GM12878 (cell line): ENCODE measurements around the gene UVSSA. TPM values are rescaled to one million over a fixed set of nuclear protein-coding genes. Genes with fewer than 3 reads are reported as not detected.

Source experiments
- ATAC-seq: fragments of 200-7000 bp; cut with Tn5 transposase; 3 replicates; pipeline ENCODE4 v1.9.1; 2020; ENCODE audit warnings: mild to moderate bottlenecking, moderate library complexity
- BruUV-seq: library from RNA; stranded (reverse); fragments of 400-500 nt; replicated peaks from 2 replicates; lab custom pipeline; 2021; lab: Mats Ljungman, UMichigan
- CTCF ChIA-PET: fragments of 300-600 bp; sonication (Branson Sonifier 250); formaldehyde crosslinking; extraction: SDS; loops from one replicate; lab custom pipeline; 2021; ENCODE audit warnings: inconsistent platforms; lab: Yijun Ruan, JAX
- POLR2A ChIA-PET: fragments of 350-600 bp; formaldehyde crosslinking; extraction: SDS; loops from one replicate; lab custom pipeline; 2021; ENCODE audit warnings: inconsistent platforms; lab: Charles Lee
- RAD21 ChIA-PET: fragments of 300-600 bp; sonication (Branson Sonifier 250); formaldehyde crosslinking; loops from one replicate; lab custom pipeline; 2023; ENCODE audit warnings: antibody characterized with exemption; ENCODE audit not compliant: unreplicated experiment; lab: Charles Lee
- SMC1A ChIA-PET: fragments of 300-600 bp; sonication (Branson Sonifier 250); formaldehyde crosslinking; loops from one replicate; lab custom pipeline; 2023; ENCODE audit not compliant: unreplicated experiment, uncharacterized antibody; lab: Charles Lee
- DNase-seq: peaks from one replicate; pipeline ENCODE4 v3.0.0-alpha.2; 2011; ENCODE audit warnings: low read depth, low spot score
- FAIRE-seq: peaks from 3 replicates; lab custom pipeline; 2011; peaks lifted over from hg19 to GRCh38; lab: Jason Lieb, UNC
- H2AFZ ChIP-seq: 2 replicates; pipeline ENCODE4 v1.6.0; 2011; ENCODE audit warnings: low read depth, low read length, control low read depth; ENCODE audit not compliant: control insufficient read depth
- H3K27ac ChIP-seq: 2 replicates; pipeline ENCODE4 v1.5.1; 2011; ENCODE audit warnings: control low read depth; ENCODE audit not compliant: control insufficient read depth, insufficient read depth
- H3K27me3 ChIP-seq, 2 experiments: replicated peaks in 1 of 2; 2 replicates each; pipeline versions ENCODE4 v1.6.0 to v1.6.1; 2011; ENCODE audit warnings: low read length in 1 of 2; ENCODE audit not compliant: control insufficient read depth in 2 of 2, insufficient read depth in 2 of 2
- H3K36me3 ChIP-seq, 2 experiments: 2 replicates each; pipeline ENCODE4 v1.5.1; 2011; ENCODE audit warnings: low read length in 1 of 2; ENCODE audit not compliant: control insufficient read depth in 2 of 2, insufficient read depth in 2 of 2
- H3K4me1 ChIP-seq: 2 replicates; pipeline ENCODE4 v1.6.1; 2011; ENCODE audit warnings: mild to moderate bottlenecking, low read length, moderate library complexity, mixed read lengths; ENCODE audit not compliant: control insufficient read depth, insufficient read depth
- H3K4me2 ChIP-seq: 2 replicates; pipeline ENCODE4 v1.6.0; 2011; ENCODE audit warnings: control low read depth; ENCODE audit not compliant: control insufficient read depth, insufficient read depth
- H3K4me3 ChIP-seq: fragments of 200-600 bp; sonication (generic); 2 replicates; pipeline ENCODE4 v1.5.1; 2016
- H3K79me2 ChIP-seq: 2 replicates; pipeline ENCODE4 v1.6.0; 2011; ENCODE audit warnings: low read length; ENCODE audit not compliant: control insufficient read depth, insufficient read depth
- H3K9ac ChIP-seq: 2 replicates; pipeline ENCODE4 v1.8.0; 2011; ENCODE audit warnings: low read length, control low read depth, mixed read lengths; ENCODE audit not compliant: control insufficient read depth, insufficient read depth
- H3K9me3 ChIP-seq: replicated peaks from 3 replicates; pipeline ENCODE4 v1.5.1; 2011; ENCODE audit warnings: mild to moderate bottlenecking, low read length; ENCODE audit not compliant: control insufficient read depth, insufficient read depth
- H4K20me1 ChIP-seq: 2 replicates; pipeline ENCODE4 v1.6.0; 2011; ENCODE audit not compliant: control insufficient read depth, insufficient read depth
- CHD4 ChIP-seq: fragments of 200-600 bp; sonication (generic); IDR thresholded peaks from 2 replicates; pipeline ENCODE4 v1.6.1; 2016; ENCODE audit warnings: mild to moderate bottlenecking
- CREB1 ChIP-seq: IDR thresholded peaks from 2 replicates; pipeline ENCODE4 v1.6.1; 2012; ENCODE audit warnings: low read depth, mild to moderate bottlenecking, inconsistent platforms
- CTCF ChIP-seq, 3 experiments: IDR thresholded peaks in 2 of 3; conservative IDR thresholded peaks in 1 of 3; 2 replicates each; pipeline ENCODE4 v1.5.1; 2011; ENCODE audit warnings: low read depth in 3 of 3, low read length in 3 of 3, mild to moderate bottlenecking in 3 of 3, control low read depth in 2 of 3, moderate library complexity in 2 of 3, inconsistent platforms in 1 of 3, mixed read lengths in 1 of 3; ENCODE audit not compliant: control insufficient read depth in 2 of 3, insufficient read depth in 1 of 3; ENCODE audit errors: extremely low read depth in 1 of 3
- ELK1 ChIP-seq: IDR thresholded peaks from 2 replicates; pipeline ENCODE4 v1.6.1; 2012; ENCODE audit warnings: low read depth, low read length, improper control_type of control experiment
- EP300 ChIP-seq, 2 experiments: fragments of 150-350 bp in 1 of 2; IDR thresholded peaks; 2 replicates each; pipeline ENCODE4 v1.6.1; 2011 to 2012; ENCODE audit warnings: low read depth in 2 of 2, low read length in 2 of 2, borderline replicate concordance in 1 of 2, improper control_type of control experiment in 1 of 2, inconsistent platforms in 1 of 2; ENCODE audit not compliant: control insufficient read depth in 1 of 2
- FOXM1 ChIP-seq: IDR thresholded peaks from 2 replicates; pipeline ENCODE4 v1.6.1; 2012; ENCODE audit warnings: low read depth, mild to moderate bottlenecking, inconsistent platforms, low read length, moderate library complexity
- HDAC2 ChIP-seq: fragments of 200-600 bp; sonication (generic); IDR thresholded peaks from 2 replicates; pipeline ENCODE4 v1.6.1; 2017
- IKZF1 ChIP-seq: fragments of 450-650 bp; conservative IDR thresholded peaks from 2 replicates; pipeline ENCODE4 v1.6.1; 2017; ENCODE audit warnings: antibody characterized with exemption, mild to moderate bottlenecking
- IKZF2 ChIP-seq, 2 experiments: fragments of 450-650 bp; IDR thresholded peaks; 2 replicates each; pipeline ENCODE4 v1.6.1; 2017; ENCODE audit warnings: mild to moderate bottlenecking in 2 of 2, moderate library complexity in 2 of 2
- IRF4 ChIP-seq: IDR thresholded peaks from 2 replicates; pipeline ENCODE4 v1.6.1; 2011; ENCODE audit warnings: low read depth, low read length
- NBN ChIP-seq: fragments of 450-650 bp; IDR thresholded peaks from 2 replicates; pipeline ENCODE4 v1.6.1; 2016
- PAX8 ChIP-seq: fragments of 450-650 bp; IDR thresholded peaks from 2 replicates; pipeline ENCODE4 v1.6.1; 2017; ENCODE audit warnings: mild to moderate bottlenecking, moderate library complexity
- TARDBP ChIP-seq: IDR thresholded peaks from 2 replicates; pipeline ENCODE4 v1.6.1; 2016; ENCODE audit warnings: borderline replicate concordance
- ZNF592 ChIP-seq: fragments of 450-650 bp; IDR thresholded peaks from 2 replicates; pipeline ENCODE4 v1.6.1; 2017; ENCODE audit warnings: mild to moderate bottlenecking, moderate library complexity
- ZZZ3 ChIP-seq: IDR thresholded peaks from 2 replicates; pipeline ENCODE4 v1.6.1; 2011; ENCODE audit warnings: low read depth; ENCODE audit not compliant: control insufficient read depth, insufficient read length
- WGBS: methylation state at CpG from one replicate; pipeline ENCODE4 v1.1.6; 2016; ENCODE audit warnings: low lambda C conversion rate; ENCODE audit not compliant: insufficient replicate concordance, insufficient coverage; ENCODE audit errors: missing lambda C conversion rate; 5-methylcytosine and 5-hydroxymethylcytosine counted together
- in situ Hi-C: fragments of 300-500 bp; cut with MboI; formaldehyde crosslinking; loops from 9 replicates; pipeline ENCODE4 v1.14.3; 2018; ENCODE audit warnings: mixed read lengths
- intact Hi-C: fragments of 100-400 bp; cut with micrococcal nuclease; formaldehyde crosslinking; loops from one replicate; pipeline ENCODE4 v1.14.2; 2022; ENCODE audit not compliant: unreplicated experiment
- polyA plus RNA-seq, 11 experiments: library from polyadenylated mRNA; depleted of rRNA in 4 of 11; unstranded in 6 of 11; stranded (reverse) in 5 of 11; fragments of >200 nt; fragmentation: Nextera tagmentation in 4 of 11; fragmentation: Illumina TruSeq in 1 of 11; extraction: Ambion mirVana in 4 of 11; extraction: Trizol in 1 of 11; gene quantifications; 1 replicate in 1 of 11; 2 replicates in 10 of 11; pipeline versions ENCODE4 v1.2.1 to v1.2.3, GENCODE V29; 2011 to 2016; ENCODE audit warnings: inconsistent platforms in 2 of 11, missing spikeins in 2 of 11, low read depth in 1 of 11
- total RNA-seq, 4 experiments: library from RNA; depleted of rRNA in 3 of 4; stranded (reverse); fragments of >200 nt in 3 of 4; fragmentation: Illumina TruSeq in 1 of 4; extraction: Trizol in 1 of 4; gene quantifications; 2 replicates each; pipeline versions ENCODE4 v1.2.1 to v1.2.3, GENCODE V29; 2013 to 2021

Gene UVSSA
- total and polyA plus RNA-seq, 10 of the 15 experiments (the other 5 are each of a cell fraction or from before 2014, with no cell fraction given): 0.34 to 16.8 (median 3.6) TPM

DNA sequence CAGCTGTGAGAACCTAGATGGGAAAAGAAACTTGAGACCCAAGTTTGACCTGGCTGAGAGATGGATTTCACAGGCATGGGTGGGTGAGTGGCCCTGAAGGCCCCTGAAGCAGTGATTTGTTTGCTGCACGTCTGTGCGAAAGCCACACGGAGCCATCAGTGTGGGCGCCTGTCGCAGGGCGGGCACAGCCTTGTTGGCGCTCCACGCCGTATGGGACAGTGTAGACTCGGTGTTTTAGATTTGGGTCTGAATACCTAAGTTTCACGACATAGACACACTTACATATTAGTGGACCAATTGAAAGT, 21.9 kb upstream of the UVSSA start (continued):
- no peak for TF ChIP-seq CHD4
- TF ChIP-seq IRF4: no peak
- no peak for TF ChIP-seq NBN
- no peak for TF ChIP-seq FOXM1
- no peak for TF ChIP-seq IKZF2 (IDR thresholded peaks at IDR 0.05)
- TF ChIP-seq HDAC2: no peak
- TF ChIP-seq ZNF592: no peak

DNA sequence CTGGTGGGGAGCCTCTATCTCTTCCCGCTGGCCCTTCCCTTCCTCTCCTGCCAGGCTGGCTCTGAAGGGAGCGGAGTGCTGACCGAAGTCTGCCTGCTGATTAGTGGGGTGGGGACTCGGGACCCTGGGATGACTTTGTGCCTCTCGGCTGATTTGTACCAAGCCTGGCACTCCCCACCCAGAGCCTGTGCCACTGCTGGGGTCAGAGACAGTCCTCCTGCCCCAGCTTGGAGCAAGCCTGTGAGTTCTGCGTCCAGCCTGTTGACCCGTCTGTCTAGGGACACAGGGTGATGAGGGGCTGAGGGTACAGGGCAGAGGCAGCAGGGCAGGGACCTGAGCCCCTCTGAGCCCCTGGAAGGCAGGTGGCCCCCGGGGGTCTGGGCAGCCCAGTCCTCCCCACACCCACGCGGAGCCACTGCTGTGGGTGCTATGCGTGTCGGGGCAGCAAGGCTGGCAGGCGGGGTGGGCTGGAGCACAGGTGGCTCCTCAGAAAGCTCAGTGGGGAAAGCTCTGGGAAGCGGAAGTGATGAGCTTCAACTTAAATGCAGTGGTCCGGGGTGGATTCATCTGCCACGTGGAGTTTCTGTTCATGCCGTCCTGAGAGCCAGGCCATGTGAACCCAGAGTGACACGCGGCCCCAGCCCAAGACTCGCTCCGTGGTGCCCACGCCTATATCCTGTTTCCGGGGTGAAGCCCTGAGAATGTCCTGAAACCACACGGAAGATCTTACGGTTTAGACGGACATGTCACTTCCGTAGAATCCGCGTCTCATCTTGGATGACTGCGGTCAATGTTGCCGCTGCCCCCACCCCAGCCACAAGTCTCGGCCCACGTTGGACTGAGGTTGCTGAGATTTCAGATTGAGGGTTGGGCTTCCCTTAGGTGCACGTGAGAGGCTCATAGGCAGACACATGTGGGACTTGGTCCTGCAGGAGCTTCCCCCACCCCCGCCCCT, 21.1 kb upstream of the UVSSA start:
- no peak overlapping the region for H3K27ac ChIP-seq
- RAD21 ChIA-PET: no interaction called here
- intact Hi-C loops (no loop called here), in situ Hi-C loops (no loop called here)
- H3K4me2 ChIP-seq: no peak overlapping the region
- CTCF ChIA-PET: no interaction called here
- no peak overlapping the region for H3K9ac ChIP-seq
- POLR2A ChIA-PET: no interaction called here
- H3K9me3 ChIP-seq: no peaks in the 10 kb centered on the region
- FAIRE-seq: no peak
- no TSS peak for BruUV-seq
- SMC1A ChIA-PET: no interaction called here
- H4K20me1 ChIP-seq: no peaks in the 10 kb centered on the region
- TF ChIP-seq PAX8: no peak
- TF ChIP-seq ZZZ3: no peak
- TF ChIP-seq CTCF (IDR thresholded peaks at IDR 0.05 in 2 of 3, conservative IDR thresholded peaks at IDR 0.05 in 1 of 3; ENCODE audit: control insufficient read depth in 2 of 3, extremely low read depth in 1 of 3, insufficient read depth in 1 of 3, low read depth in 3 of 3, low read length in 3 of 3): no peak
- no peak for TF ChIP-seq EP300 (IDR thresholded peaks at IDR 0.05; ENCODE audit: borderline replicate concordance in 1 of 2, control insufficient read depth in 1 of 2, low read depth in 2 of 2, low read length in 2 of 2)
- TF ChIP-seq CREB1: no peak
- TF ChIP-seq ELK1: no peak
- no peak for TF ChIP-seq IKZF1
- TF ChIP-seq TARDBP: no peak
- no peak for TF ChIP-seq IRF4
- H3K4me1 ChIP-seq: no peaks in the 10 kb centered on the region
- H3K4me3 ChIP-seq: no peak overlapping the region
- H3K27me3 ChIP-seq: no peaks in the 10 kb centered on the region
- no peak for DNase-seq
- 94% methylated on average over 35 of the region's 35 CpGs for WGBS
- H3K36me3 ChIP-seq: peaks cover 4 to 35% of the 10 kb centered on the region in 2 experiments; a peak in 3 of 4 replicates
- H2AFZ ChIP-seq: no peak overlapping the region
- no peak for ATAC-seq
- H3K79me2 ChIP-seq: no peaks in the 10 kb centered on the region
